ENCODE data around the gene KMO.
A peak's percentile ranks its signal among the peaks of the same experiment; 100 is the strongest.

Gene KMO

GRCh38 chr1:241630899-241631298 is 98.7 kb downstream of the KMO start:
- no peak for DNase-seq

DNA sequence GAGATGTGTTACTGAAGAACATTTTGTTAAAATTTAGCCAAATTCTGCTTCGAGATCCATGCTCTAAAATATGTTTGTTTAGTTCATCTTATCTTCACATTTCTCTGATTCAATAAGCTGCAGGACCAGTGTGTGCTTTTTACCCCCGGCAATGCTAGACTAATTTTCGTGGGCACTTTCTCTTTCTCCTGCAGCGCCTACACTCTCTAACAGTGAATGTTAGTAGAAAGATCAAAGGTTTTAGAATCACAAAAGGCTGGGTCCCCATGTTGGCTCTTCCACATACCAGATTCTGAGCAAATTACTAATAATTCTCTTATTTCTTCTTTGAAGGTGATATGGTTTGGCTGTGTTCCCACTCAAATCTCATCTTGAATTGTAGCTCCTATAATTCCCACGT is 99.5 kb downstream of the KMO start:
- no peak for DNase-seq

DNA sequence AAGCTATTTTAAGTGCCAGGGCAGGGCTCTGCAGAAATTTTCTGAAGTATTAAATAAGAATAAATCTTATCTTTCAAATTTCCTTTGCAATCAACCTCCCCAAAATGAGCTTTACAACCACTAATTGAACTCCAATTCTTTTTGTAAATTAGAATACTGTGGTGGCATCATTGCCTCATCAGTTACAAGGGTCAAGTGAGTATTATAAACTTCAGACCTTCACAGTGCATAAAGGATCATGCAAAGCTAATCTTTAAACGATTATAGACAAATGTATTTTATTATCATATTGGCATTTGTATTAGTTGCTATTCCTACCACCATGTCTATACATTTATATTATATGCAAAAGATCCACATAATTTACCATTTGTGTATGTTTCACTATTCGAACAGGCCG is 100.8 kb downstream of the KMO start:
- no peak for DNase-seq

- no peak for DNase-seq
Observed at GRCh38 chr1:241635556-241636152, 103.5 kb downstream of the KMO start.

DNA sequence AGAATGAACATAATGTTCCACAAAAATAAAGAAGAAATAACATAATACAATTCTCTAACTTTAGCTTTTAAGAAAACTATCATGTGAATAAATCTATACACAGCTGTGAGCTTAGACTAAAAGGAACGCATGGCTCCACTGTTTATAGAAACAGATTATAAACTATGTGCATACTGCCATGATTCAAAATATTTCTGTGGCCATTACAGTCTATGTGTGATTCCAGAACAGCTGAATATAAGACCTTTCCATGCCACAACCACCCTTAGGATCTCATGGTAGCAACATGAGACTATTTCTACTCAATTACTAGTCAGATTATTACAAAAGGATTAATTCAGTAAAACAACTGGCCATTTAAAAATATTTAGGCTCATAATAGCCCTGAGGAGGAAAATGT is 104.1 kb downstream of the KMO start:
- no peak for DNase-seq

GRCh38 chr1:241637046-241637590 is 104.9 kb downstream of the KMO start:
- peak; percentile 53 for DNase-seq

- no peak for DNase-seq
Observed at GRCh38 chr1:241637604-241638003, 105.4 kb downstream of the KMO start.

GRCh38 chr1:241638099-241638682 is 106.0 kb downstream of the KMO start:
- no peak for DNase-seq

DNA sequence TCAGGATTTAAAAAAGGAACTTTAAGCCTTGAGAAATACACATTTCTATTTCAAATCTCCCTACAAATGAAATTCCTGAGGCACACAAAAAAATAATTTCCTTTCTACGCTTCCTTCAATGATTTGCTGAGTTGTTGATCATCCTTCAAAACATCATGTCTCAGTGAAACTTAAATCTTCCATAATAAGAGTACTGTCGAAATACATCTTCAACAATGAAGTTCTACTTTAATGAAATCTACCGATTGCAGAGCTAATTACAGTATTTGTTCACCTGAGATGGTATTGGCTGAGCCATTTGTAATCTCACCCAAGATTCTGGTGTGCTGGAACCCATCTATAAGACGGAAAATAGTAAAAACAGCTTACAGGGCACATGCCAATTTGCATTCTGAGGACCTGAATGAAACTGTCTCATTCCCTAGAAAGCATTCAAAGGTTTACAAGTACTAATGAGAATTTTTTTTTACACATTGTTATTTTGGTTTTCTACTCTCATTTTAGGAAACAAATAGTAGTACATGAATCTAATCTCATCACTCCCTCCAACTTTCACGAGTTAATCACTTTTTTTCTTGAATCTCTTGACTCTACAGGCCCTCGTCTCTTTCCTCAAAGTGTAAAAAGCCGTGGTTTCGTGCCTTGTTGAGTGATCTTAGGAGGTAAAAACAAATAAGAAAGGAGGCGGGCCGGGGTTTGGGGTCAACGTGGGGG is 106.9 kb downstream of the KMO start:
- DNase-seq, result no peak

DNA sequence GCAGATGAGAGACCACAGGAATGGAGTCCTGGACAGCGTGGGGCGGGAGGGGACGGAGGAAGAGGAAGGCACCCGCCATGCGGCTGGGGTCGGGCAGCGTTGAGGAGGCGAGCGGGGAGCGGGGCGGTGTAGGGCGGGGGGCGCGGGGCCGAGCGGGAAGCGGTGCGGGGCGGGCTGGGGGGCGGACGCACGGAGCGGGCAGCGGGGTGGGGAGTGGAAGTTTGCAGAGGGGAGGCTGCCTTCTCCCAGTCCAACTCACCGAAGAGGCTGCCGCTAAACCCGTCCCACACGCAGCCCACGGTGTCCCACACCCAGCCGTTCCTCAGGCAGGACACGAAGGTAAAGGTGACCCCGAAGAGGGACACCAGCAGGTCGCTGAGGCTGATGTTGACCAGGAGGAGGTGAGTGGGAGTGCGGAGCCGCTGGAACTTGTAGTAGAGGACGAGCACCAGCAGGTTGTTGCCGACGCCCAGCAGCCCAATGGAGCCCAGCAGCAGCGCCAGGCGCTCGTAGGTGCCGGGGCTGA is 107.5 kb downstream of the KMO start:
- DNase-seq, result peak; percentile 43

DNA sequence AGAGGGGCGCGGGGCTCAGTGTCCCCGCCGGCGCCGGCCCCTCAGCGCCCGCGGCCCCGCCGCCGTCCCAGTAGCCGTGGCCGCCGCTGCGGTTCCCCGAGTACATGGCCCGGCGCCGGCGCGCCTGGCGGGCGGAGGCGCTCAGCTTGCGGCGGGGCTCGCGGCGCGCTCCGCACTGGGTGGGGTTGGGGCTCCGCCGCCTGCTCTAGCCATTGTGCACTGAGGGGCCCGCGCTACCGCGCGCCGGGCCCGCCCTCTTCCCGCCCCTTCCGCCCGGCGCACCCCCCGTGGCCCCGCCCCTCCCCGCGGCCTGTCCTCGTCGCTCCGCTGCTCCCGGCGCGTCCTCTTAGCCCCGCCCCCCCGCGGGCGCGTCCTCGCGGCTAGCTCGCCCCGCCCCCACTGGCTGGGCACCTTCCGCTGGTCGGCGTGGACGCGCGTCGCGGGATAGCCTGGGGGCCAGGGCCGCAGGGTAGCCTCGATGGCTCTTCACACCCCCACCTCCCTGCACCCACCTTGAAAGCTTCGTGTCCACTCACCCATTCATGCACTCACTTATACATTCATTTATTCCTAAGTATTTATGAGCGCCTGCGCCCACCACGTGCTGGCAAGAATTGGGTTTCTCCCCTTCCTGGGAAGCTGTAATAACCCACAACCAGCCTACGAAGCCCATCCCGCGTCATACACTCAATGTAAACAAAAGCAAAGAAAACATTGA is 108.1 kb downstream of the KMO start, which contains the start of the genes CHML and OPN3:
TSS of gene CHML (minus strand) at position 221 of the 718 bp plus-strand sequence. CDS start 4,603 bp downstream, outside the sequence.
TSS of gene OPN3 (minus strand) at position 221 of the 718 bp plus-strand sequence. CDS start at position 106, 115 bp downstream.
- peak; percentile 89 for DNase-seq

DNA sequence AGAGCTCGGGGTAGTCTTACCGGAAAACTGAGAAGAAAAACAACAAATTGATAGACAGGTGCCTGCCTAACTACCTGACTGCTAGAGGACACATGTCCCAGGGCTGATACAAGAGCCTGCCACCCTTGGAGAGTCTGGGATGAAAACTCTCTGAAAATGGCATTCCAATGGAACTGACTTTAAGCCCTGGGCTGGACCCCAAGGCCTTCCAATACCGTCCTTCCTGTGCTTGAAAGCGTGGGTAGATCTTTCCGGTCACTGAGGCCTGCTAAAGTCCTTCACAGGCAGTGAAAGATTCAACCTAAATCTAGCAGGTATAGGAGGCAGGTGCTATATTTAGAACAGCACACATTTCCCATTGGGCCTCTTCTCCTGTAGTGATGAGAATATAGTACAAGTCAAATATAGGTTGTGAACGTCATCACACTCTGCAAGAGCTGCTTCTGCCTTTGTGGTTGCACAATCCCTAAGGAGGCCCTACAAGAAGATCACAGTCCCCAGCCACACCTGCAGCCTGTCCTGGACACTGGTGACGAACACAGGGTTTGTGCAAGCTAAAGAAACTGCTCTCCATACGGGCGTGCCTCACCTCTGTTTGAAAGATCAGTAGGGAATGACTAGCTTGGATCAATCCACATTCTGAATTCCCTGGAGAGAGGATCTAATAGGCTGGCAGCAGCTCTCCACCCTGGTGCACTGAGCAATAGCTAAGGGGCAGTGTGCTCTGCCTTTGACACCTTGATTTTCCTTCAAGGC is 108.9 kb downstream of the KMO start:
- DNase-seq, result no peak

GRCh38 chr1:241641773-241642592 is 109.8 kb downstream of the KMO start:
- peak; percentile 22 for DNase-seq

DNA sequence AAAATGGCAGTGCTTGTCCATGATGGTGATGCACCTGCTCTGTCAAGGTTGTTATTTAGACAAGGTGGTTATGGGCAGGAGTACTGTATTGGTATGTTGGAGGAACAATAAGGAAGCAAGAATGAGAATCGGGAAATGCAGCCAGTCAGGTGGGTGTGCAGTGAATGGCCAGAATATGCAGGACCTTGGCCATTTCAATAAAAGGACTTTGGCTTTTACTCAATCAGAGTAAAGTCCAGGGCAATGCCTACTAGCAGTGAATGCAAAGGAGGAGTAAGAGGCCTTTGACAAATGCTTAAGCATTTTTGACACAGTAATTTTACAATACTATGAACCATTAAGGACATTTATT is 110.4 kb downstream of the KMO start:
- no peak for DNase-seq

GRCh38 chr1:241644259-241644658 is 112.1 kb downstream of the KMO start:
- DNase-seq, result no peak

GRCh38 chr1:241645199-241645598 is 113.0 kb downstream of the KMO start:
- no peak for DNase-seq

Data from fibroblast of upper back skin (primary cell).